ENCODE measurements around the gene MAST2.

MAST2 gene

GRCh38 chr1:46034601-46035516 is 231.4 kb downstream of the MAST2 start:
- no peak for DNase-seq (ENCODE audit: extremely low spot score)
- ChIA-PET CTCF (interaction anchor here (1.2 to 13.7 kb wide), 13 partner anchors 11 to 189 kb away, joined by 3 to 256 read pairs (median 5); partner anchors contain the start of genes LURAP1, P3R3URF and TSPAN1), POLR2A (no interaction called here)
- no peak for TF ChIP-seq CTCF (IDR thresholded peaks at IDR 0.05; ENCODE audit: control extremely low read depth, extremely low read depth, low read depth, missing control alignments)

GRCh38 chr1:46036894-46037839 is 233.8 kb downstream of the MAST2 start:
- POLR2A ChIA-PET = no interaction called here
- CTCF ChIA-PET = interaction anchor here (0.6 to 13.7 kb wide), 43 partner anchors 8 to 197 kb away, joined by 3 to 256 read pairs (median 4); partner anchors contain the start of genes LURAP1, P3R3URF and TSPAN1
- TF ChIP-seq CTCF (IDR thresholded peaks at IDR 0.05; ENCODE audit: control extremely low read depth, extremely low read depth, low read depth, missing control alignments) = peak; percentile 99
- DNase-seq (ENCODE audit: extremely low spot score) = peak; percentile 85

GRCh38 chr1:46039571-46040052 is 236.2 kb downstream of the MAST2 start:
- DNase-seq (ENCODE audit: extremely low spot score) = no peak
- ChIA-PET CTCF (interaction anchor here (0.9 to 13.7 kb wide), 6 partner anchors 10 to 184 kb away, joined by 3 to 256 read pairs (median 20); partner anchors contain the start of genes P3R3URF and TSPAN1), POLR2A (no interaction called here)
- TF ChIP-seq CTCF (IDR thresholded peaks at IDR 0.05; ENCODE audit: control extremely low read depth, extremely low read depth, low read depth, missing control alignments) = no peak

GRCh38 chr1:46041551-46041950 is 238.1 kb downstream of the MAST2 start:
- POLR2A ChIA-PET = no interaction called here
- no peak for TF ChIP-seq CTCF (IDR thresholded peaks at IDR 0.05; ENCODE audit: control extremely low read depth, extremely low read depth, low read depth, missing control alignments)
- no peak for DNase-seq (ENCODE audit: extremely low spot score)
- CTCF ChIA-PET = interaction anchor here (0.7 to 13.7 kb wide), 5 partner anchors 10 to 182 kb away, joined by 3 to 256 read pairs (median 4); partner anchors contain the start of genes P3R3URF and TSPAN1

- CTCF ChIA-PET = interaction anchor here (1.1 to 13.7 kb wide), 5 partner anchors 43 to 182 kb away, joined by 3 to 256 read pairs (median 4); partner anchors contain the start of genes P3R3URF and TSPAN1
- TF ChIP-seq CTCF (IDR thresholded peaks at IDR 0.05; ENCODE audit: control extremely low read depth, extremely low read depth, low read depth, missing control alignments) = no peak
- POLR2A ChIA-PET = no interaction called here
- DNase-seq (ENCODE audit: extremely low spot score) = no peak
These were observed 238.6 kb downstream of the MAST2 start for GRCh38 chr1:46041974-46042373.
